Esophagus muscularis mucosa (tissue), 4 donors: ENCODE data around the gene RNF39. TPM values are rescaled to one million over a fixed set of nuclear protein-coding genes. Genes with fewer than 3 reads are reported as not detected.

Experiments
- DNase-seq: peaks from one replicate; pipeline ENCODE4 v3.0.0-alpha.2; 2017; ENCODE audit errors: extremely low spot score
- H3K27ac ChIP-seq, 4 donors: fragments of 200-600 bp; sonication (generic); replicated peaks in 1 of 4; 1 replicate in 3 of 4; 2 replicates in 1 of 4; pipeline ENCODE4 v1.5.1; 2016 to 2019; ENCODE audit warnings: mild to moderate bottlenecking in 1 of 4
- H3K27me3 ChIP-seq, 4 donors: fragments of 200-600 bp; sonication (generic); one replicate each; pipeline versions ENCODE4 v1.5.1 to v1.6.0; 2016 to 2019
- H3K36me3 ChIP-seq, 4 donors: fragments of 200-600 bp; sonication (generic); one replicate each; pipeline ENCODE4 v1.5.1; 2016 to 2019
- H3K4me1 ChIP-seq, 4 donors: fragments of 200-600 bp; sonication (generic); one replicate each; pipeline ENCODE4 v1.5.1; 2016 to 2019
- H3K4me3 ChIP-seq, 4 donors: fragments of 200-600 bp; sonication (generic); 1 replicate in 2 of 4; 2 replicates in 2 of 4; pipeline ENCODE4 v1.5.1; 2016 to 2019; ENCODE audit warnings: mild to moderate bottlenecking in 4 of 4, moderate library complexity in 1 of 4
- H3K9me3 ChIP-seq, 4 donors: fragments of 200-600 bp; sonication (generic); 1 replicate in 3 of 4; 2 replicates in 1 of 4; pipeline ENCODE4 v1.5.1; 2016 to 2019
- POLR2A ChIP-seq: fragments of 450-650 bp; IDR thresholded peaks from one replicate; pipeline ENCODE4 v1.6.1; 2017; ENCODE audit warnings: antibody characterized with exemption, moderate library complexity, mild to moderate bottlenecking, low read depth
- POLR2AphosphoS5 ChIP-seq, 2 donors: sonication (generic); formaldehyde crosslinking; IDR thresholded peaks; one replicate each; pipeline ENCODE4 v1.6.1; 2017; ENCODE audit warnings: antibody characterized with exemption in 2 of 2
- WGBS: methylation state at CpG from one replicate; pipeline ENCODE4 v1.1.5; 2018; 5-methylcytosine and 5-hydroxymethylcytosine counted together
- intact Hi-C: fragments of 100-400 bp; cut with DNase I; formaldehyde crosslinking; loops from one replicate; pipeline ENCODE4 v1.15.1; 2023
- small RNA-seq, 3 donors: library from RNA; depleted of rRNA; stranded (forward); fragments of <200 nt; gene quantifications; one replicate each; pipeline ENCODE3, GENCODE V24; 2016
- total RNA-seq, 4 donors: library from RNA; depleted of rRNA; stranded (reverse); fragments of >200 nt; gene quantifications; one replicate each; pipeline versions ENCODE4 v1.1.0 to v1.2.1, GENCODE V29; 2016
- TF ChIP-seq, protein P1 (sequence below), 3 experiments: fragments of 200-600 bp in 2 of 3; fragments of 450-650 bp in 1 of 3; sonication (generic) in 2 of 3; IDR thresholded peaks; one replicate each; pipeline ENCODE4 v1.5.1; 2017 to 2019; ENCODE audit warnings: antibody characterized with exemption in 3 of 3, mild to moderate bottlenecking in 2 of 3, moderate library complexity in 1 of 3

Gene RNF39
- total RNA-seq, 4 donors from 2014 or later: 0.11 TPM; not detected in 3

DNA sequence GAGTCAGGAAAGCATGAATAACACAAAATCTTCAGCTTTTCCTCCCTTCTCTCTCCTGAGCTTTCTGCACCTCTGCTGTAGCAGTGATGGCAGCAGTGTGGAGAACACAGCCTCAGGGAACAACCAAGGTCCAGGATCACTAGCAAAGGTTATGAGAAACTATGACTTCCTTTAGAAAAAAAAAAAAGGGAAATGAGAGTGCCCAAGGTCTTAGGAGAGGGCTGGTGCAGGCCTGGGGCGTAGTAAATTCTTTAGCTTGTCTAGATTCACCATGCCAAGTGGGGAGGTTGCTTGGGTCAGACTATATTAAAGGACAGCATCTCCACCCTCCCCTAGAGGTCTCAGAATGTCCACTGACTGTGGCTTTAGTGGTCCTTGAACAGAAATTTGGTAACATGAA lies 54.9 kb downstream of the RNF39 start:
- H3K9me3 ChIP-seq: no peaks in the 10 kb centered on the region
- TF ChIP-seq POLR2AphosphoS5 (IDR thresholded peaks at IDR 0.05): no peak
- no peak for TF ChIP-seq POLR2A
- TF ChIP-seq, protein P1, sequence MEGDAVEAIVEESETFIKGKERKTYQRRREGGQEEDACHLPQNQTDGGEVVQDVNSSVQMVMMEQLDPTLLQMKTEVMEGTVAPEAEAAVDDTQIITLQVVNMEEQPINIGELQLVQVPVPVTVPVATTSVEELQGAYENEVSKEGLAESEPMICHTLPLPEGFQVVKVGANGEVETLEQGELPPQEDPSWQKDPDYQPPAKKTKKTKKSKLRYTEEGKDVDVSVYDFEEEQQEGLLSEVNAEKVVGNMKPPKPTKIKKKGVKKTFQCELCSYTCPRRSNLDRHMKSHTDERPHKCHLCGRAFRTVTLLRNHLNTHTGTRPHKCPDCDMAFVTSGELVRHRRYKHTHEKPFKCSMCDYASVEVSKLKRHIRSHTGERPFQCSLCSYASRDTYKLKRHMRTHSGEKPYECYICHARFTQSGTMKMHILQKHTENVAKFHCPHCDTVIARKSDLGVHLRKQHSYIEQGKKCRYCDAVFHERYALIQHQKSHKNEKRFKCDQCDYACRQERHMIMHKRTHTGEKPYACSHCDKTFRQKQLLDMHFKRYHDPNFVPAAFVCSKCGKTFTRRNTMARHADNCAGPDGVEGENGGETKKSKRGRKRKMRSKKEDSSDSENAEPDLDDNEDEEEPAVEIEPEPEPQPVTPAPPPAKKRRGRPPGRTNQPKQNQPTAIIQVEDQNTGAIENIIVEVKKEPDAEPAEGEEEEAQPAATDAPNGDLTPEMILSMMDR (IDR thresholded peaks at IDR 0.05): no peak
- intact Hi-C loops: no loop called here
- H3K36me3 ChIP-seq: peaks cover 0 to 24% (median 11%) of the 10 kb centered on the region in 4 donors
- H3K4me1 ChIP-seq: no peaks in the 10 kb centered on the region
- no peak overlapping the region for H3K27ac ChIP-seq
- no peaks in the 10 kb centered on the region for H3K27me3 ChIP-seq
- DNase-seq: peak; percentile 39
- 80% methylated on average over 1 of the region's 1 CpG for WGBS
- H3K4me3 ChIP-seq: no peak overlapping the region

Small RNA genes within 50 kb of the gene (small RNA-seq; reads per million reads assigned to genes)
- gene RF02218: 0 reads per million in 3 donors
- gene RF02219: 0 reads per million in 3 donors
- gene RF02220: 0 reads per million in 3 donors

Other genes with a start within 250 kb of the RNF39 start
- not detected for gene HLA-G, start 247.9 kb downstream of the RNF39 start, total RNA-seq
- 100 to 1,000 TPM; 243 to 610 (median 499) TPM for gene HLA-A, start 133.2 kb downstream of the RNF39 start, total RNA-seq
- gene POLR1H, start 14.5 kb downstream of the RNF39 start, total RNA-seq: 10 to 100 TPM; 12.9 to 21.0 (median 17.4) TPM
- 10 to 100 TPM; 50.7 to 64.7 (median 60.2) TPM for gene PPP1R11, start 8.6 kb downstream of the RNF39 start, total RNA-seq
- gene TRIM31, start 37.3 kb upstream of the RNF39 start, total RNA-seq: 1 to 10 TPM in 1 of 4 donors, not detected in 3; 1.3 TPM
- not detected for gene TRIM40, start 60.4 kb upstream of the RNF39 start, total RNA-seq
- gene TRIM10, start 85.4 kb upstream of the RNF39 start, total RNA-seq: under 1 TPM in 3 of 4 donors, not detected in 1; 0.17 to 0.50 (median 0.42) TPM
- gene TRIM15, start 87.8 kb upstream of the RNF39 start, total RNA-seq: under 1 TPM in 1 of 4 donors, not detected in 3; 0.42 TPM
- gene TRIM26, start 137.6 kb upstream of the RNF39 start, total RNA-seq: 10 to 100 TPM; 33.6 to 58.8 (median 46.3) TPM